GM23338 (cell line): Measurements from ENCODE around the gene METRN. TPM values are rescaled to one million over a fixed set of nuclear protein-coding genes. Genes with fewer than 3 reads are reported as not detected.

ENCODE experiments used
- ATAC-seq: fragments of 200-7000 bp; cut with Tn5 transposase; 3 replicates; pipeline ENCODE4 v1.9.1; 2020
- DNase-seq: peaks from one replicate; pipeline ENCODE4 v3.0.0-alpha.2; 2015; ENCODE audit warnings: low spot score
- H2AFZ ChIP-seq: fragments of 200-600 bp; sonication (generic); 2 replicates; pipeline ENCODE4 v1.8.0; 2016; ENCODE audit warnings: antibody characterized with exemption, mild to moderate bottlenecking, moderate library complexity
- H3F3A ChIP-seq: fragments of 200-600 bp; sonication (generic); replicated peaks from 2 replicates; pipeline ENCODE4 v1.8.0; 2017; ENCODE audit warnings: antibody characterized with exemption, mixed run types, low read depth
- H3K27ac ChIP-seq: fragments of 200-600 bp; sonication (generic); 2 replicates; pipeline ENCODE4 v1.6.1; 2016; ENCODE audit warnings: low read depth
- H3K27me3 ChIP-seq: fragments of 200-600 bp; sonication (generic); 2 replicates; pipeline ENCODE4 v1.8.0; 2016; ENCODE audit warnings: mild to moderate bottlenecking, mixed run types, moderate library complexity; ENCODE audit not compliant: insufficient read depth
- H3K36me3 ChIP-seq: fragments of 200-600 bp; sonication (generic); 2 replicates; pipeline ENCODE4 v1.8.0; 2016; ENCODE audit warnings: mild to moderate bottlenecking; ENCODE audit not compliant: insufficient read depth
- H3K4me1 ChIP-seq: fragments of 200-600 bp; sonication (generic); 2 replicates; pipeline ENCODE4 v1.8.0; 2016; ENCODE audit warnings: mild to moderate bottlenecking, moderate library complexity; ENCODE audit not compliant: insufficient read depth
- H3K4me2 ChIP-seq: fragments of 200-600 bp; sonication (generic); 2 replicates; pipeline ENCODE4 v1.7.1; 2017; ENCODE audit warnings: mixed run types
- H3K4me3 ChIP-seq: fragments of 200-600 bp; sonication (generic); 2 replicates; pipeline ENCODE4 v1.6.1; 2016; ENCODE audit warnings: mixed run types
- H3K79me2 ChIP-seq: fragments of 200-600 bp; sonication (generic); replicated peaks from 2 replicates; pipeline ENCODE4 v1.8.0; 2017; ENCODE audit warnings: mild to moderate bottlenecking; ENCODE audit not compliant: insufficient read depth
- H3K9me2 ChIP-seq: fragments of 200-600 bp; sonication (generic); 2 replicates; pipeline ENCODE4 v1.8.0; 2017; ENCODE audit not compliant: insufficient read depth
- H4K20me1 ChIP-seq: fragments of 200-600 bp; sonication (generic); replicated peaks from 2 replicates; pipeline ENCODE4 v1.8.0; 2017; ENCODE audit warnings: mild to moderate bottlenecking; ENCODE audit not compliant: insufficient read depth
- H3K27ac Mint-ChIP-seq: 2 replicates; pipeline ENCODE4 v1.8.0; 2020; ENCODE audit warnings: inconsistent platforms, mild to moderate bottlenecking, moderate library complexity, mixed read lengths
- H3K27me3 Mint-ChIP-seq: 3 replicates; pipeline ENCODE4 v1.8.0; 2022; ENCODE audit warnings: low read depth, mild to moderate bottlenecking, moderate library complexity, mixed read lengths, inconsistent platforms; ENCODE audit not compliant: insufficient read depth, poor library complexity
- H3K36me3 Mint-ChIP-seq: 3 replicates; pipeline ENCODE4 v1.8.0; 2021; ENCODE audit warnings: low read depth, mild to moderate bottlenecking, inconsistent platforms, moderate library complexity, mixed read lengths
- H3K4me1 Mint-ChIP-seq: 3 replicates; pipeline ENCODE4 v1.8.0; 2020; ENCODE audit warnings: mild to moderate bottlenecking, inconsistent platforms, mixed read lengths
- H3K4me3 Mint-ChIP-seq: 3 replicates; pipeline ENCODE4 v1.8.0; 2021; ENCODE audit warnings: moderate library complexity, mild to moderate bottlenecking, inconsistent platforms, mixed read lengths
- H3K9me3 Mint-ChIP-seq: 3 replicates; pipeline ENCODE4 v1.8.0; 2020; ENCODE audit warnings: moderate library complexity, mild to moderate bottlenecking, inconsistent platforms, mixed read lengths
- CREB1 ChIP-seq: fragments of 250-450 bp; sonication (Bioruptor Pico); IDR thresholded peaks from 2 replicates; pipeline ENCODE4 v1.5.0; 2020; ENCODE audit warnings: low read depth, mild to moderate bottlenecking, moderate library complexity
- CTCF ChIP-seq, 2 experiments: fragments of 200-600 bp in 1 of 2; sonication (generic) in 1 of 2; conservative IDR thresholded peaks; 2 replicates each; pipeline versions ENCODE4 v1.5.1 to v1.6.1; 2016 to 2017; ENCODE audit warnings: antibody characterized with exemption in 2 of 2, low read depth in 2 of 2, mild to moderate bottlenecking in 2 of 2, moderate library complexity in 1 of 2
- ETS1 ChIP-seq: IDR thresholded peaks from 2 replicates; pipeline ENCODE4 v1.6.1; 2016; ENCODE audit warnings: antibody characterized with exemption
- EZH2 ChIP-seq: fragments of 200-600 bp; sonication (generic); IDR thresholded peaks from one replicate; pipeline ENCODE4 v1.8.0; 2017; ENCODE audit warnings: antibody characterized with exemption, mild to moderate bottlenecking, low read depth; ENCODE audit not compliant: unreplicated experiment
- EZH2phosphoT487 ChIP-seq: fragments of 200-600 bp; sonication (generic); IDR thresholded peaks from one replicate; pipeline ENCODE4 v1.8.1; 2018; ENCODE audit warnings: antibody characterized with exemption; ENCODE audit not compliant: unreplicated experiment
- JUNB ChIP-seq: IDR thresholded peaks from one replicate; pipeline ENCODE4 v1.6.1; 2016; ENCODE audit warnings: antibody characterized with exemption; ENCODE audit not compliant: unreplicated experiment
- NANOG ChIP-seq: IDR thresholded peaks from 2 replicates; pipeline ENCODE4 v1.6.1; 2016; ENCODE audit warnings: antibody characterized with exemption, borderline replicate concordance
- POLR2AphosphoS5 ChIP-seq: IDR thresholded peaks from 2 replicates; pipeline ENCODE4 v1.6.1; 2016; ENCODE audit warnings: antibody characterized with exemption, low read depth
- REST ChIP-seq: IDR thresholded peaks from one replicate; pipeline ENCODE4 v1.6.1; 2018; ENCODE audit warnings: antibody characterized with exemption; ENCODE audit not compliant: unreplicated experiment
- STAT1 ChIP-seq: IDR thresholded peaks from one replicate; pipeline ENCODE4 v1.6.1; 2016; ENCODE audit warnings: antibody characterized with exemption; ENCODE audit not compliant: unreplicated experiment
- ZNF114 ChIP-seq: fragments of 250-450 bp; sonication (Bioruptor Pico); IDR thresholded peaks from 2 replicates; pipeline ENCODE4 v1.5.0; 2020; ENCODE audit warnings: mild to moderate bottlenecking, moderate library complexity
- ZNF331 ChIP-seq: fragments of 250-450 bp; sonication (Bioruptor Pico); IDR thresholded peaks from 2 replicates; pipeline ENCODE4 v1.5.0; 2020; ENCODE audit warnings: low read depth, mild to moderate bottlenecking, moderate library complexity
- ZNF462 ChIP-seq: fragments of 250-450 bp; sonication (Bioruptor Pico); IDR thresholded peaks from 2 replicates; pipeline ENCODE4 v1.5.0; 2020; ENCODE audit warnings: mild to moderate bottlenecking, moderate library complexity
- polyA plus RNA-seq: library from polyadenylated mRNA; unstranded; fragments of >200 nt; fragmentation: Nextera tagmentation; extraction: Ambion mirVana; gene quantifications from 2 replicates; pipeline ENCODE4 v1.2.1, GENCODE V29; 2016
- total RNA-seq: library from RNA; depleted of rRNA; stranded (reverse); fragments of >200 nt; shearing (Covaris generic); gene quantifications from 2 replicates; pipeline ENCODE4 v1.2.3, GENCODE V29; 2014

Gene METRN
- total and polyA plus RNA-seq, 2 experiments from 2014 or later, result 18.7 to 33.0 TPM

- TF ChIP-seq CTCF (conservative IDR thresholded peaks at IDR 0.05; ENCODE audit: low read depth in 2 of 2), result no peak
- TF ChIP-seq POLR2AphosphoS5, result no peak
- no peak for TF ChIP-seq ETS1
- no peak for TF ChIP-seq STAT1
- TF ChIP-seq CREB1, result no peak
- no peak for TF ChIP-seq JUNB
- TF ChIP-seq EZH2phosphoT487, result no peak
- no peak for TF ChIP-seq ZNF331 (CRISPR knock-in tag)
- no peak for TF ChIP-seq NANOG
- no peak for TF ChIP-seq ZNF114 (CRISPR knock-in tag)
- no peak for TF ChIP-seq REST
- no peak for TF ChIP-seq EZH2
- TF ChIP-seq ZNF462 (CRISPR knock-in tag), result no peak
- H3K9me3 Mint-ChIP-seq, result no peaks in the 10 kb centered on the region
- H3F3A ChIP-seq, result peaks cover 8% of the 10 kb centered on the region; the same call in 1 of the 2 replicates
- H3K27me3 ChIP-seq, result no peaks in the 10 kb centered on the region
- no peak overlapping the region for H3K27ac Mint-ChIP-seq
- peaks cover 21% of the 10 kb centered on the region for H3K27me3 Mint-ChIP-seq
- no peak overlapping the region for H3K27ac ChIP-seq
- no peaks in the 10 kb centered on the region; the same call in 1 of the 2 replicates for H3K36me3 ChIP-seq
- peaks cover 13% of the 10 kb centered on the region for H3K4me1 Mint-ChIP-seq
- no peak overlapping the region for H3K4me3 ChIP-seq
- no peaks in the 10 kb centered on the region for H3K9me2 ChIP-seq
- no peaks in the 10 kb centered on the region for H3K79me2 ChIP-seq
- H4K20me1 ChIP-seq, result no peaks in the 10 kb centered on the region
- H3K4me3 Mint-ChIP-seq, result no peak overlapping the region
- ATAC-seq (no peak), DNase-seq (no peak)
- H2AFZ ChIP-seq, result no peak overlapping the region
- no peaks in the 10 kb centered on the region; the same call in 1 of the 2 replicates for H3K4me1 ChIP-seq
- peaks cover 32% of the 10 kb centered on the region for H3K36me3 Mint-ChIP-seq
- no peak overlapping the region for H3K4me2 ChIP-seq
Observed at GRCh38 chr16:736936-737481, 22.1 kb downstream of the METRN start.
